GOT3 (cell line): ENCODE results near the gene FGGY.
"Not testable (repeated sequence)": the region's sequence is repeated elsewhere in the genome, so short reads cannot be mapped to it uniquely, and the experiment has no call there.

Experiments
- DNase-seq: peaks from one replicate; lab custom pipeline; 2025; ENCODE audit warnings: mixed read lengths; lab: John Stamatoyannopoulos, UW

The FGGY gene

GRCh38 chr1:59288046-59288445 lies 8.8 kb upstream of the FGGY start:
- no peak for DNase-seq

GRCh38 chr1:59289570-59289969 lies 7.3 kb upstream of the FGGY start:
- no peak for DNase-seq

GRCh38 chr1:59290193-59290949 lies 6.5 kb upstream of the FGGY start:
- DNase-seq, result no peak

GRCh38 chr1:59291561-59291960 lies 5.3 kb upstream of the FGGY start:
- no peak for DNase-seq

GRCh38 chr1:59292562-59292961 lies 4.3 kb upstream of the FGGY start:
- no peak for DNase-seq

- DNase-seq, result no peak
Measured at GRCh38 chr1:59293206-59293605, 3.7 kb upstream of the FGGY start.

GRCh38 chr1:59293849-59294248 lies 3.0 kb upstream of the FGGY start:
- no peak for DNase-seq

GRCh38 chr1:59294423-59294822 lies 2.5 kb upstream of the FGGY start:
- DNase-seq, result no peak

- DNase-seq, result no peak
Measured at GRCh38 chr1:59295618-59296017, 1.3 kb upstream of the FGGY start.

GRCh38 chr1:59298026-59298583 lies 1.2 kb downstream of the FGGY start:
- DNase-seq, result no peak

- DNase-seq, result no peak
Measured at GRCh38 chr1:59298710-59299346, 1.9 kb downstream of the FGGY start.

- not testable (repeated sequence) for DNase-seq
Measured at GRCh38 chr1:59299670-59300069, 2.8 kb downstream of the FGGY start.

GRCh38 chr1:59302297-59302696 lies 5.4 kb downstream of the FGGY start:
- no peak for DNase-seq

GRCh38 chr1:59302871-59303270 lies 6.0 kb downstream of the FGGY start:
- DNase-seq, result no peak

- DNase-seq, result no peak
Measured at GRCh38 chr1:59305188-59305587, 8.3 kb downstream of the FGGY start.

GRCh38 chr1:59307591-59307990 lies 10.7 kb downstream of the FGGY start:
- no peak for DNase-seq

GRCh38 chr1:59308839-59309238 lies 11.9 kb downstream of the FGGY start:
- DNase-seq, result no peak

- no peak for DNase-seq
Measured at GRCh38 chr1:59309392-59309791, 12.5 kb downstream of the FGGY start.

GRCh38 chr1:59309795-59310548 lies 13.1 kb downstream of the FGGY start:
- DNase-seq, result no peak

- no peak for DNase-seq
Measured at GRCh38 chr1:59310549-59311250, 13.8 kb downstream of the FGGY start.

GRCh38 chr1:59314776-59315528 lies 18.1 kb downstream of the FGGY start:
- no peak for DNase-seq
